H1 (cell line): Measurements from ENCODE around the gene PTPRG. TPM values are rescaled to one million over a fixed set of nuclear protein-coding genes. Genes with fewer than 3 reads are reported as not detected.

Experiments used
- CTCF ChIA-PET: fragments of 300-600 bp; sonication (Branson Sonifier 250); formaldehyde crosslinking; loops from one replicate; lab custom pipeline; 2021; ENCODE audit not compliant: partially characterized antibody; lab: Charles Lee
- POLR2A ChIA-PET: fragments of 300-600 bp; sonication (Branson Sonifier 250); formaldehyde crosslinking; loops from one replicate; lab custom pipeline; 2021; ENCODE audit warnings: inconsistent platforms; ENCODE audit not compliant: partially characterized antibody; lab: Charles Lee
- DNase-seq, 2 experiments: peaks; one replicate each; pipeline versions ENCODE4 v3.0.0 to v3.0.0-alpha.2; 2010 to 2022; ENCODE audit warnings: low spot score in 2 of 2, low read depth in 1 of 2, mixed read lengths in 1 of 2
- FAIRE-seq: peaks from 2 replicates; lab custom pipeline; 2011; peaks lifted over from hg19 to GRCh38; lab: Jason Lieb, UNC
- H2AFZ ChIP-seq: 2 replicates; pipeline ENCODE4 v1.8.1; 2012; ENCODE audit warnings: low read length, inconsistent platforms
- H2AK5ac ChIP-seq: 2 replicates; pipeline ENCODE4 v1.6.1; 2013; ENCODE audit warnings: low read depth, low read length
- H2BK120ac ChIP-seq: replicated peaks from 2 replicates; pipeline ENCODE3; 2013; ENCODE audit warnings: low read depth, low read length, inconsistent platforms
- H2BK12ac ChIP-seq: 2 replicates; pipeline ENCODE4 v1.6.1; 2013; ENCODE audit warnings: low read depth, low read length
- H2BK15ac ChIP-seq: 2 replicates; pipeline ENCODE4 v1.6.1; 2013; ENCODE audit warnings: low read length
- H2BK20ac ChIP-seq: 2 replicates; pipeline ENCODE4 v1.6.1; 2013; ENCODE audit warnings: low read length
- H2BK5ac ChIP-seq: 2 replicates; pipeline ENCODE4 v1.6.1; 2013; ENCODE audit warnings: low read depth, low read length
- H3K14ac ChIP-seq: 2 replicates; pipeline ENCODE4 v1.6.1; 2013; ENCODE audit warnings: inconsistent platforms; ENCODE audit not compliant: insufficient read length
- H3K18ac ChIP-seq: 2 replicates; pipeline ENCODE4 v1.6.1; 2013; ENCODE audit warnings: low read length; ENCODE audit errors: extremely low read depth
- H3K23ac ChIP-seq: 2 replicates; pipeline ENCODE4 v1.6.1; 2013; ENCODE audit warnings: inconsistent platforms; ENCODE audit not compliant: insufficient read length
- H3K23me2 ChIP-seq: 2 replicates; pipeline ENCODE4 v1.6.1; 2013; ENCODE audit warnings: low read depth, low read length
- H3K27ac ChIP-seq: 2 replicates; pipeline ENCODE4 v1.6.1; 2011; ENCODE audit warnings: low read depth, low read length, inconsistent platforms
- H3K27me3 ChIP-seq, 4 experiments: replicated peaks in 1 of 4; 1 replicate in 1 of 4; 2 replicates in 3 of 4; pipeline versions ENCODE4 v1.6.1 to v1.8.1; 2011 to 2013; ENCODE audit warnings: low read length in 3 of 4, mild to moderate bottlenecking in 3 of 4, inconsistent platforms in 2 of 4, mixed read lengths in 2 of 4, moderate library complexity in 1 of 4; ENCODE audit not compliant: control insufficient read depth in 3 of 4, insufficient read depth in 3 of 4; ENCODE audit errors: extremely low read depth in 1 of 4
- H3K36me3 ChIP-seq, 4 experiments: 2 replicates each; pipeline versions ENCODE4 v1.6.1 to v1.8.1; 2011 to 2013; ENCODE audit warnings: mild to moderate bottlenecking in 4 of 4, low read length in 3 of 4, moderate library complexity in 2 of 4, control low read depth in 1 of 4, inconsistent platforms in 1 of 4; ENCODE audit not compliant: insufficient read depth in 4 of 4, control insufficient read depth in 2 of 4
- H3K4ac ChIP-seq: replicated peaks from 2 replicates; pipeline ENCODE3; 2013; ENCODE audit warnings: low read length, low read depth, mixed read lengths, inconsistent platforms; ENCODE audit not compliant: insufficient read length
- H3K4me1 ChIP-seq, 4 experiments: replicated peaks in 1 of 4; 1 replicate in 1 of 4; 2 replicates in 3 of 4; pipeline versions ENCODE4 v1.6.1 to v1.8.1; 2011 to 2013; ENCODE audit warnings: low read length in 3 of 4, inconsistent platforms in 2 of 4, mixed read lengths in 1 of 4; ENCODE audit not compliant: insufficient read depth in 4 of 4, control insufficient read depth in 3 of 4
- H3K4me2 ChIP-seq, 2 experiments: 2 replicates each; pipeline versions ENCODE4 v1.6.1 to v1.8.1; 2011 to 2013; ENCODE audit warnings: low read depth in 2 of 2, low read length in 2 of 2, control low read depth in 1 of 2, inconsistent platforms in 1 of 2, mild to moderate bottlenecking in 1 of 2; ENCODE audit not compliant: insufficient read depth in 1 of 2
- H3K4me3 ChIP-seq, 4 experiments: fragments of 200-600, 300-600 bp in 1 of 4; sonication (generic), shearing (Covaris generic), sonication (Bioruptor Twin) in 1 of 4; 2 replicates each; pipeline versions ENCODE4 v1.5.1 to v1.8.1; 2011 to 2016; ENCODE audit warnings: low read length in 4 of 4, low read depth in 3 of 4, control low read depth in 2 of 4, inconsistent platforms in 2 of 4, mild to moderate bottlenecking in 2 of 4, mixed read lengths in 1 of 4, moderate library complexity in 1 of 4; ENCODE audit not compliant: insufficient read depth in 2 of 4; ENCODE audit errors: extremely low read depth in 1 of 4
- H3K56ac ChIP-seq: replicated peaks from 2 replicates; pipeline ENCODE3; 2013; ENCODE audit warnings: low read depth, mild to moderate bottlenecking, mixed read lengths, low read length, inconsistent platforms; ENCODE audit not compliant: insufficient read length
- H3K79me1 ChIP-seq: 2 replicates; pipeline ENCODE4 v1.6.1; 2013; ENCODE audit warnings: low read depth, low read length, control low read depth
- H3K79me2 ChIP-seq, 2 experiments: 2 replicates each; pipeline versions ENCODE4 v1.6.1 to v1.8.1; 2012 to 2013; ENCODE audit warnings: low read length in 2 of 2, mild to moderate bottlenecking in 2 of 2, inconsistent platforms in 1 of 2; ENCODE audit not compliant: insufficient read depth in 2 of 2, control insufficient read depth in 1 of 2
- H3K9ac ChIP-seq, 4 experiments: replicated peaks in 1 of 4; 1 replicate in 1 of 4; 2 replicates in 3 of 4; pipeline versions ENCODE4 v1.6.1 to v1.8.1; 2011 to 2013; ENCODE audit warnings: low read depth in 3 of 4, low read length in 3 of 4, control low read depth in 2 of 4, mild to moderate bottlenecking in 2 of 4, moderate library complexity in 2 of 4, inconsistent platforms in 1 of 4; ENCODE audit errors: extremely low read depth in 1 of 4
- H3K9me3 ChIP-seq, 2 experiments: 2 replicates each; pipeline versions ENCODE4 v1.6.1 to v1.8.1; 2012 to 2013; ENCODE audit warnings: mild to moderate bottlenecking in 2 of 2, moderate library complexity in 2 of 2, control low read depth in 1 of 2, inconsistent platforms in 1 of 2, low read depth in 1 of 2, low read length in 1 of 2, mixed read lengths in 1 of 2; ENCODE audit not compliant: insufficient read depth in 2 of 2
- H4K20me1 ChIP-seq, 2 experiments: replicated peaks in 1 of 2; 2 replicates each; pipeline versions ENCODE3 to v1.8.1; 2011 to 2013; ENCODE audit warnings: inconsistent platforms in 2 of 2, low read length in 2 of 2, mild to moderate bottlenecking in 1 of 2; ENCODE audit not compliant: insufficient read depth in 2 of 2, control insufficient read depth in 1 of 2
- H4K5ac ChIP-seq: 2 replicates; pipeline ENCODE4 v1.6.1; 2013; ENCODE audit warnings: low read length, low read depth, mixed read lengths, inconsistent platforms; ENCODE audit not compliant: insufficient read length
- H4K8ac ChIP-seq: 2 replicates; pipeline ENCODE4 v1.8.0; 2013; ENCODE audit warnings: mild to moderate bottlenecking, moderate library complexity, low read length, inconsistent platforms; ENCODE audit not compliant: insufficient read depth; ENCODE audit errors: extremely low read depth
- H4K91ac ChIP-seq: replicated peaks from 2 replicates; pipeline ENCODE3; 2013; ENCODE audit warnings: low read length, mixed read lengths, inconsistent platforms; ENCODE audit not compliant: insufficient read length
- CBX5 ChIP-seq: fragments of 300-800, 300-1000 bp; sonication (generic); IDR thresholded peaks from 2 replicates; pipeline ENCODE4 v1.7.1; 2016; ENCODE audit warnings: antibody characterized with exemption, low read length, low read depth
- CTCF ChIP-seq, 3 experiments: IDR thresholded peaks; 1 replicate in 2 of 3; 2 replicates in 1 of 3; pipeline versions ENCODE4 v1.5.1 to v1.6.1; 2011; ENCODE audit warnings: low read length in 3 of 3, mild to moderate bottlenecking in 3 of 3, inconsistent platforms in 2 of 3, low read depth in 1 of 3, moderate library complexity in 1 of 3; ENCODE audit not compliant: insufficient read depth in 1 of 3; ENCODE audit errors: control extremely low read depth in 1 of 3
- E2F6 ChIP-seq: IDR thresholded peaks from 2 replicates; pipeline ENCODE4 v1.6.1; 2012; ENCODE audit warnings: inconsistent platforms
- HDAC6 ChIP-seq: IDR thresholded peaks from one replicate; pipeline ENCODE4 v1.7.1; 2012; ENCODE audit warnings: low read depth, mild to moderate bottlenecking, inconsistent platforms, low read length, moderate library complexity
- POLR2A ChIP-seq, 2 experiments: IDR thresholded peaks; 1 replicate in 1 of 2; 2 replicates in 1 of 2; pipeline ENCODE4 v1.6.1; 2011; ENCODE audit warnings: low read depth in 2 of 2, low read length in 2 of 2, mild to moderate bottlenecking in 2 of 2; ENCODE audit errors: control extremely low read depth in 1 of 2
- SAP30 ChIP-seq: fragments of 300-600 bp; sonication (generic); IDR thresholded peaks from 2 replicates; pipeline ENCODE4 v1.7.1; 2012; ENCODE audit warnings: low read length, moderate library complexity, mild to moderate bottlenecking, inconsistent platforms; ENCODE audit not compliant: insufficient read depth, insufficient replicate concordance
- TCF12 ChIP-seq: IDR thresholded peaks from 2 replicates; pipeline ENCODE4 v1.6.1; 2011; ENCODE audit warnings: low read depth, mild to moderate bottlenecking, low read length
- WGBS, 2 experiments: shearing (Covaris generic) in 1 of 2; methylation state at CpG; one replicate each; pipeline versions ENCODE4 v1.1.6 to v1.1.7; 2013 to 2015; ENCODE audit warnings: low lambda C conversion rate in 2 of 2, mixed read lengths in 2 of 2, inconsistent platforms in 1 of 2, low coverage in 1 of 2, missing lambda C conversion rate in 1 of 2; ENCODE audit not compliant: insufficient replicate concordance in 2 of 2, insufficient coverage in 1 of 2, insufficient read length in 1 of 2; ENCODE audit errors: extremely low coverage in 1 of 2, missing lambda C conversion rate in 1 of 2; 5-methylcytosine and 5-hydroxymethylcytosine counted together
- polyA plus RNA-seq, 7 experiments: library from polyadenylated mRNA; depleted of rRNA in 3 of 7; stranded (reverse) in 5 of 7; unstranded in 2 of 7; fragments of >200 nt in 5 of 7; fragments of 200-250 nt in 2 of 7; gene quantifications; 1 replicate in 5 of 7; 2 replicates in 1 of 7; 4 replicates in 1 of 7; pipeline versions ENCODE4 v1.2.1 to v1.2.3, GENCODE V29; 2011 to 2013; ENCODE audit warnings: missing spikeins in 2 of 7, mixed read lengths in 2 of 7
- total RNA-seq: library from RNA; stranded (reverse); fragmentation: NEBNext Ultra II Directional; extraction: Animal tissue kit (Norgen Biotek cat#: 25700); gene quantifications from 2 replicates; pipeline ENCODE4 v1.2.1, GENCODE V29; 2021

Gene PTPRG
- total and polyA plus RNA-seq, 2 of the 8 experiments (the other 6 are each of a cell fraction or from before 2014, with no cell fraction given) = 23.3 to 96.2 TPM

DNA sequence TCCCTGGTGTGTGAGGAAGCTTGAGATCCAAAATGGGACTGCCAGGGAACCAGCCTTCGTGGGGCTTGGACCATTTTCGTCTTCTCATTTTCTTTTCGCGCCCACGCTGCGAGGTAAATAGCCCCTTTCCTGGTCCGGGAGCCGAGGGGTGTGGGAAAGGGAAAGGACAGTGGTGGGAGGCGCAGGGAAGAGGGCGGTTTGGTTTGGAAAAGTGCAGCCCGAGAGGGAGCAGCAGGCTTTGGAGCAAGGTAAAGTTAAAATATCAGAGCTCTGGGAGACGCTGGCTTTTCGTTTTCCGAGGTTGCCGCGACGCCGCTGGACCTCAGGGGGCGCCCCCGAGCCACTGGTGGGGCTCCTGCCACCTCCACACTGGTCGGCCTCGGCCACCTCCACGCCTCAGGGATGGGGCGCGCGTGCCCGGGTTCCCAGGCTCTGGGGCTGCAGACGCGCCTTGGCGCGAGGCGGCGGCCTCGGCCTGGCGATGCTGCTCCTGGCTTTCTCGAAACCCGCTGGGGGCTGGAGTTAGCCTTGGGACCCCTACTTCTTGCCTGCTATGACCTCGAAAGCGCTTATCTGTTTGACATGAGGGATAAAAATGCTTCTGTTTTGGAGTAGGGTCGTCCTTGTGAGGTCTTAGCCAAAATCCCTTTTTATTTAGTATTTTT is 3.2 kb downstream of the PTPRG start:
- Histone ChIP-seq H3K18ac (peak overlapping the region; percentile 85), H2BK12ac (no peak overlapping the region; the same call in 1 of the 2 replicates), H4K20me1 (peaks cover 30 to 33% of the 10 kb centered on the region in 2 experiments), H3K36me3 (peaks cover 0 to 3% (median 0%) of the 10 kb centered on the region in 4 experiments; a peak in 1 of 8 replicates), H3K14ac (no peak overlapping the region), H2AFZ (no peak overlapping the region), H3K23me2 (peaks cover 16% of the 10 kb centered on the region), H4K91ac (no peak overlapping the region), H3K23ac (no peak overlapping the region), H3K27ac (no peak overlapping the region), H2BK120ac (no peak overlapping the region), H3K4me3 (peak overlapping the region; percentile 58 to 98 (median 87)), H4K8ac (0 out of 2 replicates have a peak overlapping the region, but pooled peaks have one; percentile 42), H3K4ac (no peak overlapping the region), H2BK5ac (no peak overlapping the region), H3K4me2 (peak overlapping the region; percentile 97), H3K9me3 (no peaks in the 10 kb centered on the region), H2BK15ac (no peak overlapping the region), H3K56ac (no peak overlapping the region), H3K4me1 (peaks cover 3 to 11% (median 7%) of the 10 kb centered on the region in 4 experiments), H4K5ac (no peak overlapping the region), H3K9ac (peak overlapping the region in 3 of 4 experiments; percentile 13 to 91 (median 42); a peak in 5 of 7 replicates), H2BK20ac (no peak overlapping the region), H3K79me2 (peaks cover 61 to 79% of the 10 kb centered on the region in 2 experiments), H3K79me1 (no peaks in the 10 kb centered on the region), H2AK5ac (no peak overlapping the region; the same call in 1 of the 2 replicates), H3K27me3 (no peaks in the 10 kb centered on the region; a peak in 1 of 7 replicates)
- peak in 1 of 2 experiments; percentile 96 for DNase-seq
- ChIA-PET POLR2A (interaction anchor here (0.6 to 9.3 kb wide), 22 partner anchors 14 to 794 kb away, joined by 3 to 200 read pairs (median 4); no protein-coding TSS in a partner anchor), CTCF (interaction anchor here (0.6 to 3.5 kb wide), 39 partner anchors 9 to 804 kb away, joined by 3 to 27 read pairs (median 4); no protein-coding TSS in a partner anchor)
- 4% methylated on average over 38 of the region's 40 CpGs; no CpG with 5 or more reads in 1 of the 2 experiments for WGBS, 2 experiments
- FAIRE-seq = no peak
- TF ChIP-seq CBX5 (no peak), CTCF (IDR thresholded peaks at IDR 0.05; ENCODE audit: control extremely low read depth in 1 of 3, insufficient read depth in 1 of 3, low read depth in 1 of 3, low read length in 3 of 3) (peak; percentile 61 to 81 (median 77)), HDAC6 (no peak), SAP30 (no peak), TCF12 (no peak), E2F6 (peak; percentile 60), POLR2A (IDR thresholded peaks at IDR 0.05; ENCODE audit: control extremely low read depth in 1 of 2, low read depth in 2 of 2, low read length in 2 of 2) (peak in 1 of 2 experiments; percentile 30; a peak in 1 of 3 replicates)
